OCI-LY7 (cell line): ENCODE data around the gene CARM1.

Experiments
- CTCF ChIP-seq: fragments of 200-600 bp; sonication (generic); conservative IDR thresholded peaks from 2 replicates; pipeline ENCODE4 v1.5.1; 2014; ENCODE audit warnings: mild to moderate bottlenecking, antibody characterized with exemption, low read length, moderate library complexity, mixed read lengths
- EZH2phosphoT487 ChIP-seq: fragments of 200-600 bp; sonication (generic); IDR thresholded peaks from 2 replicates; pipeline ENCODE4 v1.6.1; 2018; ENCODE audit warnings: low read depth, borderline replicate concordance, mild to moderate bottlenecking, mixed run types, antibody characterized with exemption, low read length, moderate library complexity, mixed read lengths

GRCh38 chr19:10963865-10964264, 92.5 kb downstream of the CARM1 start:
- TF ChIP-seq CTCF (no peak), EZH2phosphoT487 (no peak)
